BE2C (cell line): ENCODE results near the gene TRIO.

Experiments
- DNase-seq: peaks from one replicate; pipeline ENCODE4 v3.0.0-alpha.2; 2020
- H3K27me3 ChIP-seq: fragments of 250-450 bp; sonication (Bioruptor Pico); 2 replicates; pipeline ENCODE4 v1.5.1; 2020; ENCODE audit warnings: mild to moderate bottlenecking
- H3K36me3 ChIP-seq: fragments of 250-450 bp; sonication (Bioruptor Pico); 2 replicates; pipeline ENCODE4 v1.5.1; 2020; ENCODE audit warnings: mild to moderate bottlenecking
- H3K4me1 ChIP-seq: fragments of 250-450 bp; sonication (Bioruptor Pico); 2 replicates; pipeline ENCODE4 v1.5.1; 2020
- H3K4me3 ChIP-seq: 2 replicates; pipeline ENCODE4 v1.5.1; 2011; ENCODE audit warnings: low read depth, low read length
- H3K9me3 ChIP-seq: fragments of 250-450 bp; sonication (Bioruptor Pico); 2 replicates; pipeline ENCODE4 v1.5.1; 2020
- TF ChIP-seq, protein P1 (sequence below): IDR thresholded peaks from 2 replicates; pipeline ENCODE4 v1.5.1; 2012; ENCODE audit warnings: mild to moderate bottlenecking, low read depth, low read length

The TRIO gene

DNA sequence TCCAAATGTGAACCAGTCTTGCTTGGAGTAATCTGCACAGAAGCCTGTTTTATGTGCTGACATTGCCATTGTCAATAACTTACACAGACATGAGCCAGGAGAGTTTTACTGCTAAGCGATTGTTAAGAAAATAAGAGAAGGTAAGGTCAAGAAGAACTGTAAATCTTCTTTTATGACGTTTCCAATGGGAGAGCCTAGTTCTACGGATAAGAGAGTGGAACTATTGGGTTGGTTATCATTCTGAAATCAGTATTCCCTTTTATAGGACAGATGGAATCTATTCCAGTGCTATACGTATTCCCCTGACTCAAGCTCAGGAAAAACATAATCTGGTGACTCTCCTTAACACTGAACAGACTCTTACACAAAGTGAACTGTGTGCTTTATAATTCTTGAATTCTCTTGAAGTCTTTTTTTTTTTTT, 300.5 kb downstream of the TRIO start:
- H3K9me3 ChIP-seq: no peaks in the 10 kb centered on the region
- TF ChIP-seq, protein P1, sequence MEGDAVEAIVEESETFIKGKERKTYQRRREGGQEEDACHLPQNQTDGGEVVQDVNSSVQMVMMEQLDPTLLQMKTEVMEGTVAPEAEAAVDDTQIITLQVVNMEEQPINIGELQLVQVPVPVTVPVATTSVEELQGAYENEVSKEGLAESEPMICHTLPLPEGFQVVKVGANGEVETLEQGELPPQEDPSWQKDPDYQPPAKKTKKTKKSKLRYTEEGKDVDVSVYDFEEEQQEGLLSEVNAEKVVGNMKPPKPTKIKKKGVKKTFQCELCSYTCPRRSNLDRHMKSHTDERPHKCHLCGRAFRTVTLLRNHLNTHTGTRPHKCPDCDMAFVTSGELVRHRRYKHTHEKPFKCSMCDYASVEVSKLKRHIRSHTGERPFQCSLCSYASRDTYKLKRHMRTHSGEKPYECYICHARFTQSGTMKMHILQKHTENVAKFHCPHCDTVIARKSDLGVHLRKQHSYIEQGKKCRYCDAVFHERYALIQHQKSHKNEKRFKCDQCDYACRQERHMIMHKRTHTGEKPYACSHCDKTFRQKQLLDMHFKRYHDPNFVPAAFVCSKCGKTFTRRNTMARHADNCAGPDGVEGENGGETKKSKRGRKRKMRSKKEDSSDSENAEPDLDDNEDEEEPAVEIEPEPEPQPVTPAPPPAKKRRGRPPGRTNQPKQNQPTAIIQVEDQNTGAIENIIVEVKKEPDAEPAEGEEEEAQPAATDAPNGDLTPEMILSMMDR: no peak
- peak overlapping the region; percentile 84 for H3K4me3 ChIP-seq
- H3K27me3 ChIP-seq: no peaks in the 10 kb centered on the region
- DNase-seq: no peak
- no peaks in the 10 kb centered on the region for H3K36me3 ChIP-seq
- H3K4me1 ChIP-seq: peaks cover 28% of the 10 kb centered on the region

DNA sequence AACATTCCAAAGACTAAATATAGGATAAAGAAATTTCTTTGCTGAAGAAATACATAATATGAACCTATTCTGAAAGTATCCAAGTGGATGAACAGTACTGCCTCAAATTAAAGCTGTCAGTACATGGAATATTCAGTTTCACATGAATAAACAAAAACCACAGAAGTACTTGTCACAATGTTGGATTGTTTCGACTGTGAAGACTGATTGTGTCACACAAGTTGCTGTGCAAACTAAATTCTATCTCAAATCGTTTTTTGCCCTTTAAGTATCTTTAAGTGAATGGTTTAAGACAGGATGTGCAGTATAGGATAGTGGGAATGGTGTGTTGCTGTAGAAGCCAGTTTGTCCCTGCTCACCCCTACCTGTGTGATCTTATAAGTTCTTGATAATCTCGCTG, 301.0 kb downstream of the TRIO start:
- peaks cover 33% of the 10 kb centered on the region for H3K4me1 ChIP-seq
- no peaks in the 10 kb centered on the region for H3K27me3 ChIP-seq
- TF ChIP-seq, protein P1: no peak

DNA sequence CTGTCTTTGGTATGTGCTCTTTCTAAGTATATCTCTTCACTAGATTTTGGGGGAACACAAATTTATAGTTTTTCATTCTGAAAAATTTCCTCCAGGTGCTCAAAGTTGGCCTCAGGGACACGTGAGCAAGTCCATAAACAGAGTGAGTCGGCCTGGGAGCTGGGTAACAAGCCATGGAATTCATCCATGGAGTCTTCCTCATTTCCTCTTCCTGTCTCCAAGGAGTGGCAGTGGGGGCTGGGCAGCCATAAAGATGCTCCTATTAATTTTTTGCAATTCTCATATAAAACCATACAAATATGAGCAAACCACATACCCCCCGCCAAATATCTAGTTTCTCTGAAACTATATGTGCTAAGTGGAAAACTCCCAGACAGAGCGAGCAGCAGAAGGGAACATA, 301.9 kb downstream of the TRIO start:
- Histone ChIP-seq H3K36me3 (no peaks in the 10 kb centered on the region; the same call in 1 of the 2 replicates), H3K4me1 (peaks cover 42% of the 10 kb centered on the region), H3K27me3 (no peaks in the 10 kb centered on the region), H3K9me3 (no peaks in the 10 kb centered on the region), H3K4me3 (peak overlapping the region; percentile 3; the same call in 1 of the 2 replicates)
- TF ChIP-seq, protein P1: no peak
- DNase-seq: no peak

More for the DNA sequence above, 301.0 kb downstream of the TRIO start:
- H3K4me3 ChIP-seq: peak overlapping the region; percentile 84
- DNase-seq: no peak
- no peaks in the 10 kb centered on the region for H3K36me3 ChIP-seq
- H3K9me3 ChIP-seq: no peaks in the 10 kb centered on the region

DNA sequence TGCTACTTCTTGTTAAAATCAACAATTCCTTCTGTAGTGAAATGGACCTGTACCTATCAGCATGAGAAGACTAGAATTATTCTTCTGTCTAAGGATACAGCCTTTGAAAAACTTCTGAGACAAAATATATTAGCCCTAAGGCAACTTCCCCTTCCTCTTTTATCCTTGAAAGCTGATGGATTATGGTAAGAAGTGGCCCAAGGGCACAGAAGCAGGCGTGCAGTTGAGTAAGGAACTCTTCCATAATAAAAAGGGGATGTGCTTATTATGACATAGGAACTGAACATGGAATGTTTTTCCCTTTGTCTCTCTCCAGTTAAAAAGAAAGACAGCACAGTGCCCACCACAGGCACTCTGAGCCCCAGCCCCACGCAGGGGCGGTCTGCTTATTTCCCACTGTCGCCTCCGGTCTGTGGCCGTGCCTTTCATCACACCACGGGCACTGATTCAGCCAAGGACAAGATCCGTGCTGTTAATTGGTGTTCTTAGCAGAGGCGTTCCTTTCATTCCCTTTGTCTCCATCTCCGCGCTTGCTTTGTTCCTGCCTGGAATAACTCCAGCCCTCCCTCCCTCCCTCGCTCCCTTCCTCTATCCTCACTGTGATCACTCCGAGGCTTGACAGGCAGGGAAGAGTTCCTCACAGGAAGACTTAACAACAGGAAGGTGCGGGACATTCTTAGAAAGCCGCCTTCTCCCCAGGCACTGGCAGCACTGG, 302.6 kb downstream of the TRIO start:
- TF ChIP-seq, protein P1: no peak
- peaks cover 43% of the 10 kb centered on the region for H3K4me1 ChIP-seq

DNA sequence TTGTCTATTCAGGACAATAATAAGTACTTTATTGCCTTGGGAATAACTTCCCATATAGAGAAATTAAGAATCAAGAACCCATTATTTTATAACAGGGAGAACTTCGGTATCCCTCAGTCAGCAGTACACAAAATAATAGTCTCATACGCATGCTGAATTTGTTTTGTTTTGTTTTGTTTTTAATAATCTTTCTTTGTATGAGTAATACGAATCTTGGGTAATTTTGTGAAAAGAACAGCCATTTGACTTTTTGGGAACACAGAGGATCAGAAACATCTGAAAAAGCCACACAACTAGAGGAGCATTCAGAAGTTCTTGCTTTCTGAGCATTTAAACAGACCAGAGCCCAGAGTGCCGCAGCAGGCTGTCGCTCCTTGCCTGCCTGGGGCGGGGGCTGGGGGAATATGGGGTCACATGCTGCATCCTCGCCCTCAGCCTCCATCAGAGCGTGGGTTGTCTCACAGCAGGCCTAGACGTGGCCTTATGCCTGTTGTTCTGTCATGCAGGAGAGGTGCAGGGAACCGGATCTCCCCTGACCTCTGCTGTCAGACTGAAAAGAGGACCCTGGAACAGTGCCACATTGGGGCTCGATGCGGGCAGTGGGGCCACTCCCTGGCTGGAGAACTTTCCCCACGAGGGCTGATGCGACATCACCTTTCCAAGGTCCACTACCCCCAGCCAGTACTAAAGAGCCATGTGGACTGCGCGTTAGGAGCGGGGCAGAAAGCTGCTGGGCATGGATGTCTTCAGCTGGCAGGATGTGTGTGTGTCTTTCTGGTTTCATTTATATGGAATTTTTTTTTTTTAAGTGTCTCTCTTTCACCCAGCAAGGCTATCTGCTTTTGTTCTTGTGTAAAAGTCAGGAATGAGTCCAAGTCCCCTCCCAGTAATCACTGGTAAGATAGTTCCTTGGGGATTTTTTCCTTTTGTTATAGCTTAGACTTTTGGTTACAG, 305.1 kb downstream of the TRIO start:
- peaks cover 60% of the 10 kb centered on the region for H3K4me1 ChIP-seq
- H3K4me3 ChIP-seq: peak overlapping the region; percentile 1; the same call in 1 of the 2 replicates
- peaks cover 24% of the 10 kb centered on the region for H3K36me3 ChIP-seq
- no peaks in the 10 kb centered on the region for H3K9me3 ChIP-seq
- TF ChIP-seq, protein P1: peak; percentile 17; the same call in 1 of the 2 replicates
- DNase-seq: peak; percentile 86
- H3K27me3 ChIP-seq: no peaks in the 10 kb centered on the region

More for the DNA sequence above, 302.6 kb downstream of the TRIO start:
- Histone ChIP-seq H3K9me3 (no peaks in the 10 kb centered on the region), H3K27me3 (no peaks in the 10 kb centered on the region), H3K4me3 (peak overlapping the region; percentile 39), H3K36me3 (peaks cover 2% of the 10 kb centered on the region; the same call in 1 of the 2 replicates)
- DNase-seq: peak; percentile 62
